Activated T-cell treated with anti-CD3 and anti-CD28 coated beads, Interleukin-2, amount 50 U/mL, for 4 hours (primary cell): ENCODE measurements around the gene DCLRE1B. TPM values are rescaled to one million over a fixed set of nuclear protein-coding genes. Genes with fewer than 3 reads are reported as not detected.

Source experiments
- ATAC-seq, 2 donors: fragments of 200-7000 bp; cut with Tn5 transposase; one replicate each; pipeline ENCODE4 v1.10.0; 2021
- DNase-seq: peaks from one replicate; pipeline ENCODE4 v3.0.0-alpha.2; 2020
- H3K27me3 Mint-ChIP-seq: one replicate; pipeline ENCODE4 v1.8.0; 2021; ENCODE audit warnings: low read depth, mixed read lengths
- H3K36me3 Mint-ChIP-seq: one replicate; pipeline ENCODE4 v1.8.0; 2022; ENCODE audit warnings: mixed read lengths; ENCODE audit not compliant: insufficient read depth
- H3K4me1 Mint-ChIP-seq: one replicate; pipeline ENCODE4 v1.8.0; 2021; ENCODE audit warnings: low read depth, mixed read lengths
- H3K4me3 Mint-ChIP-seq: one replicate; pipeline ENCODE4 v1.8.0; 2021; ENCODE audit warnings: mild to moderate bottlenecking, moderate library complexity, mixed read lengths
- H3K9me3 Mint-ChIP-seq: one replicate; pipeline ENCODE4 v1.8.0; 2021; ENCODE audit warnings: mixed read lengths
- total RNA-seq, 3 donors: library from RNA; stranded (reverse); gene quantifications; one replicate each; pipeline ENCODE4 v1.2.1, GENCODE V29; 2021

DCLRE1B gene
- total RNA-seq, 3 donors from 2014 or later, result 22.0 to 23.2 (median 22.2) TPM

- no peaks in the 10 kb centered on the region for H3K9me3 Mint-ChIP-seq
- DNase-seq, result no peak
- H3K36me3 Mint-ChIP-seq, result peaks cover 8% of the 10 kb centered on the region
- no peak for ATAC-seq
- H3K27me3 Mint-ChIP-seq, result no peaks in the 10 kb centered on the region
- peak overlapping the region; percentile 97 for H3K4me3 Mint-ChIP-seq
- peaks cover 45% of the 10 kb centered on the region for H3K4me1 Mint-ChIP-seq
These were observed 23.2 kb downstream of the DCLRE1B start for GRCh38 chr1:113928187-113928930.

- Mint-ChIP-seq H3K9me3 (no peaks in the 10 kb centered on the region), H3K4me3 (peak within 1 kb of the TSS; percentile 97), H3K4me1 (peaks cover 53% of the 10 kb centered on the region), H3K27me3 (no peaks in the 10 kb centered on the region), H3K36me3 (peaks cover 13% of the 10 kb centered on the region)
- peak; percentile 72 to 73 for ATAC-seq
- DNase-seq, result peak; percentile 87
These were observed 24.0 kb downstream of the DCLRE1B start, which contains the start of gene HIPK1 for GRCh38 chr1:113928941-113929749. Gene HIPK1 (plus strand): TSS chr1:113929324.

- peak overlapping the region; percentile 95 for H3K4me3 Mint-ChIP-seq
- H3K27me3 Mint-ChIP-seq, result no peaks in the 10 kb centered on the region
- peaks cover 16% of the 10 kb centered on the region for H3K36me3 Mint-ChIP-seq
- H3K9me3 Mint-ChIP-seq, result no peaks in the 10 kb centered on the region
- peak; percentile 47 to 51 for ATAC-seq
- DNase-seq, result peak; percentile 41
- peaks cover 58% of the 10 kb centered on the region for H3K4me1 Mint-ChIP-seq
These were observed 24.8 kb downstream of the DCLRE1B start for GRCh38 chr1:113929750-113930498.

GRCh38 chr1:113930499-113931161 is 25.5 kb downstream of the DCLRE1B start:
- H3K36me3 Mint-ChIP-seq, result peaks cover 16% of the 10 kb centered on the region
- H3K4me3 Mint-ChIP-seq, result peak overlapping the region; percentile 95
- no peaks in the 10 kb centered on the region for H3K9me3 Mint-ChIP-seq
- peak; percentile 44 to 51 for ATAC-seq
- H3K4me1 Mint-ChIP-seq, result peaks cover 65% of the 10 kb centered on the region
- peak; percentile 45 for DNase-seq
- no peaks in the 10 kb centered on the region for H3K27me3 Mint-ChIP-seq

- no peak for DNase-seq
- ATAC-seq, result no peak
- Mint-ChIP-seq H3K36me3 (peaks cover 16% of the 10 kb centered on the region), H3K27me3 (no peaks in the 10 kb centered on the region), H3K4me1 (peaks cover 74% of the 10 kb centered on the region), H3K4me3 (peak overlapping the region; percentile 95), H3K9me3 (no peaks in the 10 kb centered on the region)
These were observed 26.3 kb downstream of the DCLRE1B start for GRCh38 chr1:113931451-113931851.

- H3K9me3 Mint-ChIP-seq, result no peaks in the 10 kb centered on the region
- H3K4me3 Mint-ChIP-seq, result peak overlapping the region; percentile 95
- H3K27me3 Mint-ChIP-seq, result no peaks in the 10 kb centered on the region
- H3K36me3 Mint-ChIP-seq, result peaks cover 21% of the 10 kb centered on the region
- H3K4me1 Mint-ChIP-seq, result peaks cover 84% of the 10 kb centered on the region
- no peak for ATAC-seq
- DNase-seq, result no peak
These were observed 28.9 kb downstream of the DCLRE1B start for GRCh38 chr1:113934006-113934405.

- no peaks in the 10 kb centered on the region for H3K27me3 Mint-ChIP-seq
- H3K4me3 Mint-ChIP-seq, result no peak overlapping the region
- H3K4me1 Mint-ChIP-seq, result peaks cover 88% of the 10 kb centered on the region
- no peak for DNase-seq
- H3K9me3 Mint-ChIP-seq, result no peaks in the 10 kb centered on the region
- peaks cover 21% of the 10 kb centered on the region for H3K36me3 Mint-ChIP-seq
- ATAC-seq, result no peak
These were observed 29.5 kb downstream of the DCLRE1B start for GRCh38 chr1:113934511-113935055.

- ATAC-seq (no peak), DNase-seq (no peak)
- no peaks in the 10 kb centered on the region for H3K9me3 Mint-ChIP-seq
- no peak overlapping the region for H3K4me3 Mint-ChIP-seq
- no peaks in the 10 kb centered on the region for H3K27me3 Mint-ChIP-seq
- peaks cover 93% of the 10 kb centered on the region for H3K4me1 Mint-ChIP-seq
- peaks cover 21% of the 10 kb centered on the region for H3K36me3 Mint-ChIP-seq
These were observed 30.1 kb downstream of the DCLRE1B start for GRCh38 chr1:113935176-113935575.

GRCh38 chr1:113935970-113936369 is 30.8 kb downstream of the DCLRE1B start:
- DNase-seq (no peak), ATAC-seq (no peak)
- H3K36me3 Mint-ChIP-seq, result peaks cover 29% of the 10 kb centered on the region
- no peak overlapping the region for H3K4me3 Mint-ChIP-seq
- H3K27me3 Mint-ChIP-seq, result no peaks in the 10 kb centered on the region
- peaks cover 93% of the 10 kb centered on the region for H3K4me1 Mint-ChIP-seq
- no peaks in the 10 kb centered on the region for H3K9me3 Mint-ChIP-seq

GRCh38 chr1:113937146-113937545 is 32.0 kb downstream of the DCLRE1B start:
- ATAC-seq, result no peak
- peak overlapping the region; percentile 61 for H3K4me3 Mint-ChIP-seq
- DNase-seq, result no peak

GRCh38 chr1:113938192-113938591 is 33.1 kb downstream of the DCLRE1B start:
- DNase-seq, result no peak
- ATAC-seq, result no peak
- Mint-ChIP-seq H3K9me3 (no peaks in the 10 kb centered on the region), H3K4me3 (no peak overlapping the region), H3K27me3 (no peaks in the 10 kb centered on the region), H3K4me1 (peaks cover 85% of the 10 kb centered on the region), H3K36me3 (peaks cover 31% of the 10 kb centered on the region)

More at GRCh38 chr1:113937146-113937545, 32.0 kb downstream of the DCLRE1B start:
- H3K27me3 Mint-ChIP-seq, result no peaks in the 10 kb centered on the region
- H3K36me3 Mint-ChIP-seq, result peaks cover 33% of the 10 kb centered on the region
- peaks cover 89% of the 10 kb centered on the region for H3K4me1 Mint-ChIP-seq
- no peaks in the 10 kb centered on the region for H3K9me3 Mint-ChIP-seq

GRCh38 chr1:113940365-113941244 is 35.5 kb downstream of the DCLRE1B start:
- H3K36me3 Mint-ChIP-seq, result peaks cover 32% of the 10 kb centered on the region
- no peaks in the 10 kb centered on the region for H3K9me3 Mint-ChIP-seq
- no peaks in the 10 kb centered on the region for H3K27me3 Mint-ChIP-seq
- H3K4me1 Mint-ChIP-seq, result peaks cover 78% of the 10 kb centered on the region
- H3K4me3 Mint-ChIP-seq, result peak overlapping the region; percentile 67
- peak; percentile 83 to 84 for ATAC-seq
- no peak for DNase-seq

- no peaks in the 10 kb centered on the region for H3K9me3 Mint-ChIP-seq
- H3K4me1 Mint-ChIP-seq, result peaks cover 77% of the 10 kb centered on the region
These were observed 36.1 kb downstream of the DCLRE1B start for GRCh38 chr1:113941245-113941559.

More at GRCh38 chr1:113941245-113941559, 36.1 kb downstream of the DCLRE1B start:
- ATAC-seq, result no peak
- Mint-ChIP-seq H3K27me3 (no peaks in the 10 kb centered on the region), H3K36me3 (peaks cover 32% of the 10 kb centered on the region), H3K4me3 (peak overlapping the region; percentile 14)
- DNase-seq, result no peak
